Measurements from ENCODE around the gene FOXF2.
A peak's percentile ranks its signal among the peaks of the same experiment; 100 is the strongest.
"Not testable (repeated sequence)": the region's sequence is repeated elsewhere in the genome, so short reads cannot be mapped to it uniquely, and the experiment has no call there.

The FOXF2 gene

GRCh38 chr6:1351381-1352008 lies 37.9 kb upstream of the FOXF2 start:
- H3K4me3 ChIP-seq (ENCODE audit: control insufficient read depth, low read depth, low read length), result no peak overlapping the region
- no peak for DNase-seq (ENCODE audit: low read depth)
- no peak for TF ChIP-seq CTCF (IDR thresholded peaks at IDR 0.05; ENCODE audit: control insufficient read depth, insufficient read depth, low read depth, low read length, missing control alignments)

GRCh38 chr6:1355068-1355467 lies 34.3 kb upstream of the FOXF2 start:
- not testable (repeated sequence) for H3K4me3 ChIP-seq (ENCODE audit: control insufficient read depth, low read depth, low read length)

GRCh38 chr6:1361717-1362116 lies 27.7 kb upstream of the FOXF2 start:
- not testable (repeated sequence) for DNase-seq (ENCODE audit: low read depth)

More at GRCh38 chr6:1355068-1355467, 34.3 kb upstream of the FOXF2 start:
- DNase-seq (ENCODE audit: low read depth), result not testable (repeated sequence)

GRCh38 chr6:1362643-1363042 lies 26.7 kb upstream of the FOXF2 start:
- no peak overlapping the region for H3K4me3 ChIP-seq (ENCODE audit: control insufficient read depth, low read depth, low read length)
- DNase-seq (ENCODE audit: low read depth), result no peak
- TF ChIP-seq CTCF (IDR thresholded peaks at IDR 0.05; ENCODE audit: control insufficient read depth, insufficient read depth, low read depth, low read length, missing control alignments), result no peak

More at GRCh38 chr6:1361717-1362116, 27.7 kb upstream of the FOXF2 start:
- not testable (repeated sequence) for H3K4me3 ChIP-seq (ENCODE audit: control insufficient read depth, low read depth, low read length)

GRCh38 chr6:1363298-1363697 lies 26.1 kb upstream of the FOXF2 start:
- no peak for DNase-seq (ENCODE audit: low read depth)
- TF ChIP-seq CTCF (IDR thresholded peaks at IDR 0.05; ENCODE audit: control insufficient read depth, insufficient read depth, low read depth, low read length, missing control alignments), result no peak
- no peak overlapping the region for H3K4me3 ChIP-seq (ENCODE audit: control insufficient read depth, low read depth, low read length)

GRCh38 chr6:1363729-1364572 lies 25.4 kb upstream of the FOXF2 start:
- no peak for DNase-seq (ENCODE audit: low read depth)
- H3K4me3 ChIP-seq (ENCODE audit: control insufficient read depth, low read depth, low read length), result no peak overlapping the region

GRCh38 chr6:1364791-1365190 lies 24.6 kb upstream of the FOXF2 start:
- no peak overlapping the region for H3K4me3 ChIP-seq (ENCODE audit: control insufficient read depth, low read depth, low read length)
- no peak for TF ChIP-seq CTCF (IDR thresholded peaks at IDR 0.05; ENCODE audit: control insufficient read depth, insufficient read depth, low read depth, low read length, missing control alignments)
- DNase-seq (ENCODE audit: low read depth), result no peak

More at GRCh38 chr6:1363729-1364572, 25.4 kb upstream of the FOXF2 start:
- peak; percentile 35 for TF ChIP-seq CTCF (IDR thresholded peaks at IDR 0.05; ENCODE audit: control insufficient read depth, insufficient read depth, low read depth, low read length, missing control alignments)
